Brain microvascular endothelial cell (primary cell): ENCODE results near the gene SAMD14.

ENCODE experiments used
- DNase-seq: peaks from one replicate; pipeline ENCODE4 v3.0.0-alpha.2; 2020
- H3K27ac ChIP-seq: fragments of 250-450 bp; sonication (Bioruptor Pico); 2 replicates; pipeline ENCODE4 v1.5.1; 2020; ENCODE audit warnings: mild to moderate bottlenecking, moderate library complexity
- H3K27me3 ChIP-seq: fragments of 250-450 bp; sonication (Bioruptor Pico); replicated peaks from 2 replicates; pipeline ENCODE4 v1.5.1; 2020; ENCODE audit warnings: mild to moderate bottlenecking
- H3K36me3 ChIP-seq: fragments of 250-450 bp; sonication (Bioruptor Pico); replicated peaks from 2 replicates; pipeline ENCODE4 v1.5.1; 2020; ENCODE audit warnings: mild to moderate bottlenecking
- H3K4me3 ChIP-seq: 2 replicates; pipeline ENCODE4 v1.5.1; 2011; ENCODE audit warnings: low read depth, mild to moderate bottlenecking, control low read depth, low read length, moderate library complexity
- CTCF ChIP-seq: IDR thresholded peaks from 2 replicates; pipeline ENCODE4 v1.5.1; 2011; ENCODE audit warnings: low read depth, mild to moderate bottlenecking, moderate library complexity, low read length, control low read depth, inconsistent platforms; ENCODE audit errors: missing control alignments
- in situ Hi-C: cut with HindIII; loops from 2 replicates; pipeline ENCODE4 v1.10.0; 2017; ENCODE audit warnings: low sequenced_read_pairs, low pct_ligation_motif_present

SAMD14 gene

DNA sequence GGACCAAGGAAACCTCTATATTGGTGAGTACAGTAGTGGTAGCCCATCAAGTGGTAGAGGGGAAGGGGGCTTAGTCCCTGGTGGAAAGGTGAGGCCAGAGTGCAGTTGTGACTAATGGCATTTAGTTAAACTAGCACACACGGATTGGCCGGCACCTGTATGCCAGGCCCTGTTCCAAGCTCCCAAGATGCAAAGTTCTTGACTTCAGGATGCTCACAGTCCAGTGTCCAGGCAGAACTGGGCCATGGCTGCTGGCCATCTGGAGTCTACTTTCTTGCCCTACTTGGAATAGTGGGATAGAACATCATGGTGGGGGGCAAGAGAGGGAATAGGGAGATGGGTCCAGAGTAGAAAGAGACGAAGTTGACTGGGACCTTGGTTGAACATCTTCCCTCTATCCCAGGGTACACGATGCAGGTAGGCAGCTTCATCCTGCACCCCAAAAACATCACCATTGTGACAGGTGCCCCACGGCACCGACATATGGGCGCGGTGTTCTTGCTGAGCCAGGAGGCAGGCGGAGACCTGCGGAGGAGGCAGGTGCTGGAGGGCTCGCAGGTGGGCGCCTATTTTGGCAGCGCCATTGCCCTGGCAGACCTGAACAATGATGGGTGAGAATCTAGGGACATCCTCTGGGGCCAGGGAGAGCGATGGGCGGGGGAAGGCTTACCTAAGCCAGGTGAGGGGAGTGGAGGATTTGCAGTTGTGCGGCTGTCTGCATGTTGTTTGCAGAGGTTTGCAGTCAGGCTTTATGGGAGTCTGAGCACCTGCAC is 58.9 kb downstream of the SAMD14 start:
- no peak for DNase-seq
- Histone ChIP-seq H3K27me3 (no peaks in the 10 kb centered on the region), H3K4me3 (no peak overlapping the region), H3K27ac (no peak overlapping the region), H3K36me3 (peaks cover 82% of the 10 kb centered on the region)
- no peak for TF ChIP-seq CTCF
- in situ Hi-C loops: no loop called here

DNA sequence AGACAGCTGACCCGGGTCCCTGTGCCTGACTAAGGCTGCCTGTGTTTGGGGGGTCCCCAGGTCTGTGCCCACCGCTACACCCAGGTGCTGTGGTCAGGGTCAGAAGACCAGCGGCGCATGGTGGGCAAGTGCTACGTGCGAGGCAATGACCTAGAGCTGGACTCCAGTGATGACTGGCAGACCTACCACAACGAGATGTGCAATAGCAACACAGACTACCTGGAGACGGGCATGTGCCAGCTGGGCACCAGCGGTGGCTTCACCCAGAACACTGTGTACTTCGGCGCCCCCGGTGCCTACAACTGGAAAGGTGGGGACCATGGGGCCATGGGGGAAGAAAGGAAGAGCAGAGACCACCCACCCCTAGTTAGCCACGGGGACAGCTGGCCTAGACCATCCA is 62.0 kb downstream of the SAMD14 start:
- Histone ChIP-seq H3K27me3 (no peaks in the 10 kb centered on the region), H3K36me3 (peaks cover 54% of the 10 kb centered on the region), H3K4me3 (no peak overlapping the region), H3K27ac (no peak overlapping the region)
- DNase-seq: no peak
- in situ Hi-C loops: no loop called here
- TF ChIP-seq CTCF: no peak

GRCh38 chr17:50066995-50067394 is 63.0 kb downstream of the SAMD14 start:
- Histone ChIP-seq H3K36me3 (peaks cover 45% of the 10 kb centered on the region), H3K4me3 (no peak overlapping the region), H3K27ac (peak overlapping the region; percentile 32), H3K27me3 (no peaks in the 10 kb centered on the region)
- in situ Hi-C loops: no loop called here
- no peak for DNase-seq
- TF ChIP-seq CTCF: no peak

DNA sequence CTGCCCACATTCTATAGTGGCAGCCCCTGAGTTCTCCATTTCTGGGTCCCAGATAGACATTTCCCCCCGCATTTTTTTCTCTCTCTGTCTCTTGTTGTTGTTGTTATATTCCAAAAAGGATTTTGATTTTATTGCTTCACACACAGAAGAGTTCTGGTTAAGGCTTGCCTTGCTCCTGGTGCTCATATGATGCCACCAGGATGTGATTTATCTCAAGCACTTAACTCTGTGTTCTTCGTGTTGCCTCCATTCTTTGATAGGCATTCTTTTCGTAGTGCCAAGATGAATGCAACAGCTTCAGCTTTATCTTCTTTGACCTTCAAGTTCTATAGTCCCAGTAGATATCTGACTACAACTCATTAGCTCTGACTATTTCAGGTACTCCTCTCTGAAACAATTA is 64.9 kb downstream of the SAMD14 start:
- H3K36me3 ChIP-seq: peaks cover 28% of the 10 kb centered on the region
- DNase-seq: no peak
- H3K4me3 ChIP-seq: no peak overlapping the region
- no peaks in the 10 kb centered on the region for H3K27me3 ChIP-seq
- in situ Hi-C loops: no loop called here
- no peak for TF ChIP-seq CTCF
- H3K27ac ChIP-seq: peak overlapping the region; percentile 92

DNA sequence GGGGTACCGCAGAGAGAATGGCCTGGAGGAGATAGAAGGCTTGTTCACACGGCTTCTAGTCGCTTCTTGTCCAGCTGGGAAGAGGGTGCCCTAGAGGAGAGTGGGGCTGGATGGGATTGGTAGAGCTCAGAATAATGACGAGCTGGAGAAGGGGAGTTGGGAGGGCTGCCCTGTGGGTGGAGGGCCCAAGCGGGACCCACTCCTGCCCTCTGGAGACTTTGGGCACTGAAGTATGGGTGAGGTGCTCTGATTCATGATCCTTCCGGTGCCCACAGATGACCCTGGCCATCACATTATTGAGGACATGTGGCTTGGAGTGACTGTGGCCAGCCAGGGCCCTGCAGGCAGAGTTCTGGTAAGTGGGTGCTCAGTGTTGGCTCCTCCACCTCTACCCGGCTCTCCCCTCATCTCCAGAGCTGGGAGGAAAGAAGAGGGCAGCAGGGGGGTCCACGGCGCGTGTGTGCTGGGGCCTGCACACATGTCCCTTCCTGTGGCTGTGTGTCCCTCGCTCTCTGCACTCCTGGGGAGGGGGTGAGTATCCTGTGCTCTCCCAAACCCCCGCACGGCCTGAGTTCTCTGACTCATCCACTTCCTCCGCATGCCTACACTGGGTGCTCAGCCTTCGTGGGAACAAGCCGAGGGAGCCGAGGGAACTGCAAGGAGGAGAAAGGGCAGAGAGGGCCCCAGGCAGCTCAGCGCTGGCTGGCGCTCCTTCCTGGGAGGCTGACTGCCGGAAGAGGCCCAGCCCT is 65.5 kb downstream of the SAMD14 start:
- no peak overlapping the region for H3K4me3 ChIP-seq

More for the DNA sequence above, 65.5 kb downstream of the SAMD14 start:
- peak; percentile 97 for DNase-seq
- in situ Hi-C loops: no loop called here
- no peaks in the 10 kb centered on the region for H3K27me3 ChIP-seq
- TF ChIP-seq CTCF: no peak
- H3K36me3 ChIP-seq: peaks cover 22% of the 10 kb centered on the region
- peak overlapping the region; percentile 92 for H3K27ac ChIP-seq
